Cardiac muscle cell (in vitro differentiated cells and primary cell): Measurements from ENCODE around the gene LAMTOR4. TPM values are rescaled to one million over a fixed set of nuclear protein-coding genes. Genes with fewer than 3 reads are reported as not detected.

Experiments
- DNase-seq, 2 donors: peaks; one replicate each; pipeline versions ENCODE4 v3.0.0 to v3.0.0-alpha.2; 2010 to 2017; ENCODE audit warnings: low read depth in 1 of 2, low spot score in 1 of 2
- H3K27ac ChIP-seq: fragments of 200-600 bp; sonication (generic); 2 replicates; pipeline ENCODE4 v1.5.1; 2016
- H3K27me3 ChIP-seq: fragments of 200-600 bp; sonication (generic); 2 replicates; pipeline ENCODE4 v1.6.0; 2016; ENCODE audit warnings: control low read depth
- H3K36me3 ChIP-seq: fragments of 200-600 bp; sonication (generic); 2 replicates; pipeline ENCODE4 v1.5.1; 2016; ENCODE audit warnings: control low read depth
- H3K4me1 ChIP-seq: fragments of 200-600 bp; sonication (generic); 2 replicates; pipeline ENCODE4 v1.8.1; 2017; ENCODE audit warnings: low read depth, mild to moderate bottlenecking, mixed run types
- H3K4me3 ChIP-seq: fragments of 200-600 bp; sonication (generic); 2 replicates; pipeline ENCODE4 v1.5.1; 2016; ENCODE audit warnings: mild to moderate bottlenecking
- H3K9me3 ChIP-seq: fragments of 200-600 bp; sonication (generic); 2 replicates; pipeline ENCODE4 v1.5.1; 2017; ENCODE audit warnings: low read depth, mild to moderate bottlenecking, control low read depth
- CTCF ChIP-seq: IDR thresholded peaks from 2 replicates; pipeline ENCODE4 v1.5.1; 2012; ENCODE audit warnings: low read depth, mild to moderate bottlenecking, low read length
- polyA plus RNA-seq: library from polyadenylated mRNA; unstranded; fragments of >200 nt; fragmentation: Nextera tagmentation; extraction: Ambion mirVana; gene quantifications from 2 replicates; pipeline ENCODE4 v1.2.1, GENCODE V29; 2016
- total RNA-seq: library from RNA; depleted of rRNA; stranded (reverse); fragments of >200 nt; gene quantifications from 2 replicates; pipeline ENCODE4 v1.2.3, GENCODE V29; 2016

Gene LAMTOR4
- total and polyA plus RNA-seq, 2 experiments from 2014 or later: 199 to 280 TPM

- TF ChIP-seq CTCF: no peak
- no peaks in the 10 kb centered on the region for H3K27me3 ChIP-seq
- no peak overlapping the region for H3K4me3 ChIP-seq
- H3K9me3 ChIP-seq: no peaks in the 10 kb centered on the region
- DNase-seq: no peak
- no peak overlapping the region for H3K27ac ChIP-seq
- H3K4me1 ChIP-seq: peaks cover 8% of the 10 kb centered on the region
- no peaks in the 10 kb centered on the region for H3K36me3 ChIP-seq
Measured at GRCh38 chr7:100124301-100125230, 24.2 kb upstream of the LAMTOR4 start.

- Histone ChIP-seq H3K4me3 (peak overlapping the region; percentile 46), H3K27ac (peak overlapping the region; percentile 93), H3K36me3 (no peaks in the 10 kb centered on the region), H3K9me3 (no peaks in the 10 kb centered on the region), H3K4me1 (no peaks in the 10 kb centered on the region), H3K27me3 (no peaks in the 10 kb centered on the region)
- no peak for TF ChIP-seq CTCF
- DNase-seq: no peak
Measured at GRCh38 chr7:100126239-100126930, 22.3 kb upstream of the LAMTOR4 start.

- Histone ChIP-seq H3K27ac (peak within 1 kb of the TSS; percentile 93), H3K9me3 (no peaks in the 10 kb centered on the region), H3K36me3 (no peaks in the 10 kb centered on the region), H3K4me1 (no peaks in the 10 kb centered on the region), H3K4me3 (peak within 1 kb of the TSS; percentile 46), H3K27me3 (no peaks in the 10 kb centered on the region)
- TF ChIP-seq CTCF: no peak
- peak; percentile 92 to 96 for DNase-seq
Measured at GRCh38 chr7:100126931-100127865, 21.5 kb upstream of the LAMTOR4 start, which contains the start of gene MBLAC1. TSS of gene MBLAC1 (plus strand) at chr7:100126967. CDS start at chr7:100127396, 429 bp downstream.

GRCh38 chr7:100127866-100128636 is 20.7 kb upstream of the LAMTOR4 start:
- no peak for TF ChIP-seq CTCF
- Histone ChIP-seq H3K4me3 (peak overlapping the region; percentile 46), H3K9me3 (no peaks in the 10 kb centered on the region), H3K36me3 (no peaks in the 10 kb centered on the region), H3K27ac (no peak overlapping the region), H3K4me1 (no peaks in the 10 kb centered on the region), H3K27me3 (no peaks in the 10 kb centered on the region)
- DNase-seq: peak; percentile 23 to 62
